GM23338 (cell line): ENCODE data around the gene NCSTN. TPM values are rescaled to one million over a fixed set of nuclear protein-coding genes. Genes with fewer than 3 reads are reported as not detected.

ENCODE experiments used
- ATAC-seq: fragments of 200-7000 bp; cut with Tn5 transposase; 3 replicates; pipeline ENCODE4 v1.9.1; 2020
- DNase-seq: peaks from one replicate; pipeline ENCODE4 v3.0.0-alpha.2; 2015; ENCODE audit warnings: low spot score
- H2AFZ ChIP-seq: fragments of 200-600 bp; sonication (generic); 2 replicates; pipeline ENCODE4 v1.8.0; 2016; ENCODE audit warnings: antibody characterized with exemption, mild to moderate bottlenecking, moderate library complexity
- H3F3A ChIP-seq: fragments of 200-600 bp; sonication (generic); replicated peaks from 2 replicates; pipeline ENCODE4 v1.8.0; 2017; ENCODE audit warnings: antibody characterized with exemption, mixed run types, low read depth
- H3K27ac ChIP-seq: fragments of 200-600 bp; sonication (generic); 2 replicates; pipeline ENCODE4 v1.6.1; 2016; ENCODE audit warnings: low read depth
- H3K27me3 ChIP-seq: fragments of 200-600 bp; sonication (generic); 2 replicates; pipeline ENCODE4 v1.8.0; 2016; ENCODE audit warnings: mild to moderate bottlenecking, mixed run types, moderate library complexity; ENCODE audit not compliant: insufficient read depth
- H3K36me3 ChIP-seq: fragments of 200-600 bp; sonication (generic); 2 replicates; pipeline ENCODE4 v1.8.0; 2016; ENCODE audit warnings: mild to moderate bottlenecking; ENCODE audit not compliant: insufficient read depth
- H3K4me1 ChIP-seq: fragments of 200-600 bp; sonication (generic); 2 replicates; pipeline ENCODE4 v1.8.0; 2016; ENCODE audit warnings: mild to moderate bottlenecking, moderate library complexity; ENCODE audit not compliant: insufficient read depth
- H3K4me2 ChIP-seq: fragments of 200-600 bp; sonication (generic); 2 replicates; pipeline ENCODE4 v1.7.1; 2017; ENCODE audit warnings: mixed run types
- H3K4me3 ChIP-seq: fragments of 200-600 bp; sonication (generic); 2 replicates; pipeline ENCODE4 v1.6.1; 2016; ENCODE audit warnings: mixed run types
- H3K79me2 ChIP-seq: fragments of 200-600 bp; sonication (generic); replicated peaks from 2 replicates; pipeline ENCODE4 v1.8.0; 2017; ENCODE audit warnings: mild to moderate bottlenecking; ENCODE audit not compliant: insufficient read depth
- H3K9me2 ChIP-seq: fragments of 200-600 bp; sonication (generic); 2 replicates; pipeline ENCODE4 v1.8.0; 2017; ENCODE audit not compliant: insufficient read depth
- H4K20me1 ChIP-seq: fragments of 200-600 bp; sonication (generic); replicated peaks from 2 replicates; pipeline ENCODE4 v1.8.0; 2017; ENCODE audit warnings: mild to moderate bottlenecking; ENCODE audit not compliant: insufficient read depth
- H3K27ac Mint-ChIP-seq: 2 replicates; pipeline ENCODE4 v1.8.0; 2020; ENCODE audit warnings: inconsistent platforms, mild to moderate bottlenecking, moderate library complexity, mixed read lengths
- H3K27me3 Mint-ChIP-seq: 3 replicates; pipeline ENCODE4 v1.8.0; 2022; ENCODE audit warnings: low read depth, mild to moderate bottlenecking, moderate library complexity, mixed read lengths, inconsistent platforms; ENCODE audit not compliant: insufficient read depth, poor library complexity
- H3K36me3 Mint-ChIP-seq: 3 replicates; pipeline ENCODE4 v1.8.0; 2021; ENCODE audit warnings: low read depth, mild to moderate bottlenecking, inconsistent platforms, moderate library complexity, mixed read lengths
- H3K4me1 Mint-ChIP-seq: 3 replicates; pipeline ENCODE4 v1.8.0; 2020; ENCODE audit warnings: mild to moderate bottlenecking, inconsistent platforms, mixed read lengths
- H3K4me3 Mint-ChIP-seq: 3 replicates; pipeline ENCODE4 v1.8.0; 2021; ENCODE audit warnings: moderate library complexity, mild to moderate bottlenecking, inconsistent platforms, mixed read lengths
- H3K9me3 Mint-ChIP-seq: 3 replicates; pipeline ENCODE4 v1.8.0; 2020; ENCODE audit warnings: moderate library complexity, mild to moderate bottlenecking, inconsistent platforms, mixed read lengths
- CREB1 ChIP-seq: fragments of 250-450 bp; sonication (Bioruptor Pico); IDR thresholded peaks from 2 replicates; pipeline ENCODE4 v1.5.0; 2020; ENCODE audit warnings: low read depth, mild to moderate bottlenecking, moderate library complexity
- CTCF ChIP-seq, 2 experiments: fragments of 200-600 bp in 1 of 2; sonication (generic) in 1 of 2; conservative IDR thresholded peaks; 2 replicates each; pipeline versions ENCODE4 v1.5.1 to v1.6.1; 2016 to 2017; ENCODE audit warnings: antibody characterized with exemption in 2 of 2, low read depth in 2 of 2, mild to moderate bottlenecking in 2 of 2, moderate library complexity in 1 of 2
- EZH2 ChIP-seq: fragments of 200-600 bp; sonication (generic); IDR thresholded peaks from one replicate; pipeline ENCODE4 v1.8.0; 2017; ENCODE audit warnings: antibody characterized with exemption, mild to moderate bottlenecking, low read depth; ENCODE audit not compliant: unreplicated experiment
- EZH2phosphoT487 ChIP-seq: fragments of 200-600 bp; sonication (generic); IDR thresholded peaks from one replicate; pipeline ENCODE4 v1.8.1; 2018; ENCODE audit warnings: antibody characterized with exemption; ENCODE audit not compliant: unreplicated experiment
- JUNB ChIP-seq: IDR thresholded peaks from one replicate; pipeline ENCODE4 v1.6.1; 2016; ENCODE audit warnings: antibody characterized with exemption; ENCODE audit not compliant: unreplicated experiment
- NANOG ChIP-seq: IDR thresholded peaks from 2 replicates; pipeline ENCODE4 v1.6.1; 2016; ENCODE audit warnings: antibody characterized with exemption, borderline replicate concordance
- POLR2AphosphoS5 ChIP-seq: IDR thresholded peaks from 2 replicates; pipeline ENCODE4 v1.6.1; 2016; ENCODE audit warnings: antibody characterized with exemption, low read depth
- REST ChIP-seq: IDR thresholded peaks from one replicate; pipeline ENCODE4 v1.6.1; 2018; ENCODE audit warnings: antibody characterized with exemption; ENCODE audit not compliant: unreplicated experiment
- STAT1 ChIP-seq: IDR thresholded peaks from one replicate; pipeline ENCODE4 v1.6.1; 2016; ENCODE audit warnings: antibody characterized with exemption; ENCODE audit not compliant: unreplicated experiment
- ZNF114 ChIP-seq: fragments of 250-450 bp; sonication (Bioruptor Pico); IDR thresholded peaks from 2 replicates; pipeline ENCODE4 v1.5.0; 2020; ENCODE audit warnings: mild to moderate bottlenecking, moderate library complexity
- ZNF331 ChIP-seq: fragments of 250-450 bp; sonication (Bioruptor Pico); IDR thresholded peaks from 2 replicates; pipeline ENCODE4 v1.5.0; 2020; ENCODE audit warnings: low read depth, mild to moderate bottlenecking, moderate library complexity
- ZNF462 ChIP-seq: fragments of 250-450 bp; sonication (Bioruptor Pico); IDR thresholded peaks from 2 replicates; pipeline ENCODE4 v1.5.0; 2020; ENCODE audit warnings: mild to moderate bottlenecking, moderate library complexity
- polyA plus RNA-seq: library from polyadenylated mRNA; unstranded; fragments of >200 nt; fragmentation: Nextera tagmentation; extraction: Ambion mirVana; gene quantifications from 2 replicates; pipeline ENCODE4 v1.2.1, GENCODE V29; 2016
- total RNA-seq: library from RNA; depleted of rRNA; stranded (reverse); fragments of >200 nt; shearing (Covaris generic); gene quantifications from 2 replicates; pipeline ENCODE4 v1.2.3, GENCODE V29; 2014
- TF ChIP-seq, protein P1 (sequence below): IDR thresholded peaks from 2 replicates; pipeline ENCODE4 v1.6.1; 2016; ENCODE audit warnings: antibody characterized with exemption

Gene NCSTN
- total and polyA plus RNA-seq, 2 experiments from 2014 or later, result 36.0 to 45.9 TPM

- Mint-ChIP-seq H3K27me3 (peaks cover 2% of the 10 kb centered on the region), H3K4me1 (no peaks in the 10 kb centered on the region), H3K4me3 (no peak overlapping the region), H3K9me3 (no peaks in the 10 kb centered on the region), H3K36me3 (peaks cover 73% of the 10 kb centered on the region), H3K27ac (no peak overlapping the region)
- Histone ChIP-seq H3K27ac (no peak overlapping the region), H3F3A (0 out of 2 replicates have a peak, but pooled peaks cover 3% of the 10 kb centered on the region), H3K4me3 (no peak overlapping the region), H4K20me1 (no peaks in the 10 kb centered on the region; the same call in 1 of the 2 replicates), H3K4me1 (no peaks in the 10 kb centered on the region), H2AFZ (no peak overlapping the region), H3K4me2 (no peak overlapping the region), H3K79me2 (no peaks in the 10 kb centered on the region), H3K36me3 (peaks cover 38% of the 10 kb centered on the region), H3K27me3 (no peaks in the 10 kb centered on the region), H3K9me2 (no peaks in the 10 kb centered on the region)
- TF ChIP-seq, protein P1, sequence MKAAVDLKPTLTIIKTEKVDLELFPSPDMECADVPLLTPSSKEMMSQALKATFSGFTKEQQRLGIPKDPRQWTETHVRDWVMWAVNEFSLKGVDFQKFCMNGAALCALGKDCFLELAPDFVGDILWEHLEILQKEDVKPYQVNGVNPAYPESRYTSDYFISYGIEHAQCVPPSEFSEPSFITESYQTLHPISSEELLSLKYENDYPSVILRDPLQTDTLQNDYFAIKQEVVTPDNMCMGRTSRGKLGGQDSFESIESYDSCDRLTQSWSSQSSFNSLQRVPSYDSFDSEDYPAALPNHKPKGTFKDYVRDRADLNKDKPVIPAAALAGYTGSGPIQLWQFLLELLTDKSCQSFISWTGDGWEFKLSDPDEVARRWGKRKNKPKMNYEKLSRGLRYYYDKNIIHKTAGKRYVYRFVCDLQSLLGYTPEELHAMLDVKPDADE, result no peak
- TF ChIP-seq NANOG (no peak), ZNF462 (CRISPR knock-in tag) (no peak), EZH2 (no peak), POLR2AphosphoS5 (no peak), ZNF331 (no peak), EZH2phosphoT487 (no peak), CREB1 (CRISPR knock-in tag) (no peak), CTCF (conservative IDR thresholded peaks at IDR 0.05; ENCODE audit: low read depth in 2 of 2) (no peak), REST (no peak), STAT1 (no peak), ZNF114 (CRISPR knock-in tag) (no peak), JUNB (no peak)
- ATAC-seq (no peak), DNase-seq (no peak)
Observed at GRCh38 chr1:160351629-160352028, 8.4 kb downstream of the NCSTN start.
